ENCODE results near the gene TARDBP. TPM values are rescaled to one million over a fixed set of nuclear protein-coding genes. Genes with fewer than 3 reads are reported as not detected.
"Not testable (repeated sequence)": the region's sequence is repeated elsewhere in the genome, so short reads cannot be mapped to it uniquely, and the experiment has no call there.

TARDBP gene
- total RNA-seq, 1 experiment from 2014 or later, result 283 TPM

DNA sequence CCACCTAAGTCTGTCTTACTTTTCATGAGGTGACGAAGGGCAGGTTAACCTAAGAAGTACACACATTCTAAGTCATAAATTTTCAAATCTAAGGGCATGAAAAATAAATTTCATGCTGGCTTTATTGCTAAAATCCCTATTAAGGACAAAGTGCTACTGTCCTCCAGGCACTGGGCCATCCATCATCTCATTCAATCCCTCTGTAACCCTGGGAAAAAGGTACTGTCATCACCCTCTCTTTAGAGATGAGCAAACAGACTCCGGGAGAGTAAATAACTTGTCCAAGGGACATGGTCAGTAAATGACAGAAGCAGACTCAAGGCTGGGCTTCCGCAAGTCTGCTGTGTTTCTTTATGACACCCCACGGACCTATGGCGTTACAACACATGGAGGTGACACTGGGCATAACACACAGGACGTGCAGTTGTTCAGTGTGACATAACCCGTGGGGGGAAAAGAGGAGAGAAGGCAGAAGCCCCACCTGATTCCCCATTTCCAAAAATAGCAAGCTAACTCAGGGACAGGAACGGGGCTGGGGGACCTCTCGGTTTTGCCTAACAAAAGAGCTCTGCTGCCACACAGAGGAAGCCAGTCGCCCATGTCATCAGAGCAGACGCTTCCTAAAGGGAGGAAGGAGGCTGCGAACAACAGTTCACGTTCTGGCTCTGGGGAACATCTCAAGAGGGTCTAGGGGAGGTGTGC lies 59.9 kb downstream of the TARDBP start:
- TF ChIP-seq EZH2 (IDR thresholded peaks at IDR 0.05; ENCODE audit: borderline replicate concordance, low read depth, low read length, poor library complexity, severe bottlenecking), result no peak
- TF ChIP-seq, protein P1, sequence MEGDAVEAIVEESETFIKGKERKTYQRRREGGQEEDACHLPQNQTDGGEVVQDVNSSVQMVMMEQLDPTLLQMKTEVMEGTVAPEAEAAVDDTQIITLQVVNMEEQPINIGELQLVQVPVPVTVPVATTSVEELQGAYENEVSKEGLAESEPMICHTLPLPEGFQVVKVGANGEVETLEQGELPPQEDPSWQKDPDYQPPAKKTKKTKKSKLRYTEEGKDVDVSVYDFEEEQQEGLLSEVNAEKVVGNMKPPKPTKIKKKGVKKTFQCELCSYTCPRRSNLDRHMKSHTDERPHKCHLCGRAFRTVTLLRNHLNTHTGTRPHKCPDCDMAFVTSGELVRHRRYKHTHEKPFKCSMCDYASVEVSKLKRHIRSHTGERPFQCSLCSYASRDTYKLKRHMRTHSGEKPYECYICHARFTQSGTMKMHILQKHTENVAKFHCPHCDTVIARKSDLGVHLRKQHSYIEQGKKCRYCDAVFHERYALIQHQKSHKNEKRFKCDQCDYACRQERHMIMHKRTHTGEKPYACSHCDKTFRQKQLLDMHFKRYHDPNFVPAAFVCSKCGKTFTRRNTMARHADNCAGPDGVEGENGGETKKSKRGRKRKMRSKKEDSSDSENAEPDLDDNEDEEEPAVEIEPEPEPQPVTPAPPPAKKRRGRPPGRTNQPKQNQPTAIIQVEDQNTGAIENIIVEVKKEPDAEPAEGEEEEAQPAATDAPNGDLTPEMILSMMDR (conservative IDR thresholded peaks at IDR 0.05; ENCODE audit: low read depth, low read length), result no peak
- Histone ChIP-seq H3K4me3 (ENCODE audit: low read depth, low read length, poor library complexity, severe bottlenecking) (no peak overlapping the region), H3K4me1 (ENCODE audit: insufficient read depth, low read length, poor library complexity, severe bottlenecking) (no peaks in the 10 kb centered on the region), H3K9me3 (ENCODE audit: low read depth, low read length, poor library complexity, severe bottlenecking) (no peaks in the 10 kb centered on the region), H3K36me3 (ENCODE audit: insufficient read depth, low read length, poor library complexity, severe bottlenecking) (peaks cover 90% of the 10 kb centered on the region), H3K27me3 (replicated peaks; ENCODE audit: insufficient read depth, low read depth, low read length, poor library complexity) (no peaks in the 10 kb centered on the region), H3K27ac (ENCODE audit: low read depth, low read length, poor library complexity, severe bottlenecking) (no peak overlapping the region)
- intact Hi-C loops (cut with micrococcal nuclease; ENCODE audit: unreplicated experiment), result no loop called here
- DNase-seq (ENCODE audit: low spot score), result no peak
- no TSS peak for BruUV-seq (replicated peaks)
- CTCF ChIA-PET, result interaction anchor here (0.6 kb wide), 1 partner anchor 619 kb away, joined by 4 read pairs; no protein-coding TSS in a partner anchor
- POLR2A ChIA-PET (ENCODE audit: low non-redundant PET), result no interaction called here

DNA sequence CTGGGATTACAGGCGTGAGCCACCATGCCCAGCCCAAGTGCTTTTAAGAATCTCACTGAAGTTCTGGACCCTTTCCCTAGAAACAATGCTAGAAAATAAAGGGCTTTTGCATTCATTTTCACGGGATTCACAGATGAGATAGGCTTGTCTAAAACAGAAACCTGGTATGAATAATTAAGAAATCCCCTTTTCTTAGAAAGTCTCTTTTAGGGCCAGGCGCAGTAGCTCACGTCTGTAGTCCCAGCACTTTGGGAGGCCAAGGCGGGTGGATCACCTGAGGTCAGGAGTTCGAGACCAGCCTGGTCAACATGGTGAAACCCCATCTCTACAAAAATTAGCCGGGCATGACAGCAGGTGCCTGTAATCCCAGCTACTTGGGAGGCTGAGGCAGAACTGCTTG lies 60.9 kb downstream of the TARDBP start:
- H3K27ac ChIP-seq (ENCODE audit: low read depth, low read length, poor library complexity, severe bottlenecking); H3K4me1 ChIP-seq (ENCODE audit: insufficient read depth, low read length, poor library complexity, severe bottlenecking); POLR2A ChIA-PET (ENCODE audit: low non-redundant PET); CTCF ChIA-PET; BruUV-seq (replicated peaks); intact Hi-C loops (cut with micrococcal nuclease; ENCODE audit: unreplicated experiment); H3K27me3 ChIP-seq (replicated peaks; ENCODE audit: insufficient read depth, low read depth, low read length, poor library complexity); DNase-seq (ENCODE audit: low spot score); H3K4me3 ChIP-seq (ENCODE audit: low read depth, low read length, poor library complexity, severe bottlenecking); H3K9me3 ChIP-seq (ENCODE audit: low read depth, low read length, poor library complexity, severe bottlenecking): not testable (repeated sequence)
- peaks cover 83% of the 10 kb centered on the region for H3K36me3 ChIP-seq (ENCODE audit: insufficient read depth, low read length, poor library complexity, severe bottlenecking)

Other genes starting within 250 kb of the TARDBP start
- 1.6 and 1.9 TPM in 2 replicates for gene CASZ1, start 216.0 kb upstream of the TARDBP start, total RNA-seq (2021)
- gene MASP2, start 34.6 kb downstream of the TARDBP start, total RNA-seq (2021), result 0.37 and 0.69 TPM in 2 replicates
- gene SRM, start 47.4 kb downstream of the TARDBP start, total RNA-seq (2021), result 176 and 206 TPM in 2 replicates
- gene EXOSC10, start 87.2 kb downstream of the TARDBP start, total RNA-seq (2021), result 112 and 119 TPM in 2 replicates
- not detected in 2 replicates for gene ANGPTL7, start 176.7 kb downstream of the TARDBP start, total RNA-seq (2021)
- gene MTOR, start 249.9 kb downstream of the TARDBP start, total RNA-seq (2021), result 63.7 and 66.3 TPM in 2 replicates